ENCODE measurements around the gene SRGAP1.

Gene SRGAP1

DNA sequence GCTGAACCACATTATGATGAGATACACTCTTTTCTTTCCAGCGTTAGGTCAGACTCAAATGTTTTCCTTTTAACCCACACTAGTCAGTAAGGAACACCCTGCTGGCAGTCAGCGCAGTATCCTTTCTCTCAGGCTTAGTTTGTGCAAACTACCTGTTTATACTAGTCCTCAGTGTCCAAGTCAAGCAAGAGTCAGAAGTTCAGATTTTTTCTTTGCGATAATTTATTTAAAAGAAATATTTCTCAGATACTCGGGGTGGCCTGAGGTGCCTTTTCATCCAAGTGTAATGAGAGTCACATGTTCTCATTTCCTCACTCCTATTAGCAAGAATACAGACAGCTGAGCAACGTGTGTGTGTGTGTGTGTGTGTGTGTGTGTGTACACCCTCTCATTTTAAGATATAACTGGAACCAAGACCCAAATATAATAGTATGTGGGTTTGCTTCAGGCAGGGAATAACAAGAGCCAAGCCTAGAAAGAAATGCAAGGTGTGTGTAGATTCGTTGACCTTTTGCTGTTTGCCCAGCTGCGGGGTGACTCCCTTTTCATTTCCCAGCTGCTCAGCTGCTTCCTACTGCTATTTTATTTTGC, 194.9 kb downstream of the SRGAP1 start:
- no peak overlapping the region for H3K4me2 ChIP-seq (ENCODE audit: insufficient read depth, low read length, poor library complexity, severe bottlenecking)
- H3K36me3 ChIP-seq (replicated peaks in 1 of 2; ENCODE audit: control insufficient read depth in 2 of 2, insufficient read depth in 2 of 2, low read length in 2 of 2): peaks cover 0 to 21% of the 10 kb centered on the region in 2 donors
- H3K4me1 ChIP-seq (ENCODE audit: control insufficient read depth in 2 of 2, insufficient read depth in 1 of 2, low read depth in 1 of 2, low read length in 2 of 2): peaks cover 2 to 12% of the 10 kb centered on the region in 2 donors
- H4K91ac ChIP-seq (ENCODE audit: low read depth, low read length, poor library complexity): no peak overlapping the region
- H2AFZ ChIP-seq (ENCODE audit: low read length): peak overlapping the region; percentile 27
- H2BK5ac ChIP-seq (ENCODE audit: low read length): no peak overlapping the region
- H3K27ac ChIP-seq (replicated peaks; ENCODE audit: low read length): no peak overlapping the region
- H3K9me3 ChIP-seq (replicated peaks in 1 of 2; ENCODE audit: control insufficient read depth in 2 of 2, insufficient read depth in 1 of 2, low read depth in 1 of 2, low read length in 2 of 2): peaks cover 2 to 10% of the 10 kb centered on the region in 2 donors
- no peaks in the 10 kb centered on the region for H3K79me1 ChIP-seq (ENCODE audit: low read depth, low read length)
- no peak overlapping the region for H2AK5ac ChIP-seq (ENCODE audit: low read depth, low read length)
- DNase-seq (ENCODE audit: low spot score): peak; percentile 3
- no peak overlapping the region for H3K18ac ChIP-seq (ENCODE audit: low read length)
- H3K23ac ChIP-seq (ENCODE audit: low read depth, low read length, poor library complexity): no peak overlapping the region
- no peak overlapping the region for H3K4ac ChIP-seq (ENCODE audit: low read length)
- no peak overlapping the region for H4K8ac ChIP-seq (ENCODE audit: low read depth, low read length)
- no peak overlapping the region for H2BK15ac ChIP-seq (ENCODE audit: low read length)
- no peaks in the 10 kb centered on the region for H3K27me3 ChIP-seq (ENCODE audit: control insufficient read depth in 3 of 3, insufficient read depth in 3 of 3, low read depth in 1 of 3, low read length in 3 of 3)
- H3K9ac ChIP-seq (ENCODE audit: low read depth, low read length, poor library complexity): no peak overlapping the region
- WGBS, 2 donors (ENCODE audit: extremely low coverage in 2 of 2, insufficient read length in 2 of 2, insufficient replicate concordance in 1 of 2): no CpG with 5 or more reads among the region's 7 CpGs
- peak overlapping the region in 1 of 2 donors; percentile 31 for H3K4me3 ChIP-seq (ENCODE audit: low read length in 2 of 2)
- H2BK12ac ChIP-seq (ENCODE audit: low read length): no peak overlapping the region
- no peak overlapping the region for H2BK120ac ChIP-seq (ENCODE audit: low read depth, low read length)
- no peak overlapping the region for H3K14ac ChIP-seq (ENCODE audit: low read length)

DNA sequence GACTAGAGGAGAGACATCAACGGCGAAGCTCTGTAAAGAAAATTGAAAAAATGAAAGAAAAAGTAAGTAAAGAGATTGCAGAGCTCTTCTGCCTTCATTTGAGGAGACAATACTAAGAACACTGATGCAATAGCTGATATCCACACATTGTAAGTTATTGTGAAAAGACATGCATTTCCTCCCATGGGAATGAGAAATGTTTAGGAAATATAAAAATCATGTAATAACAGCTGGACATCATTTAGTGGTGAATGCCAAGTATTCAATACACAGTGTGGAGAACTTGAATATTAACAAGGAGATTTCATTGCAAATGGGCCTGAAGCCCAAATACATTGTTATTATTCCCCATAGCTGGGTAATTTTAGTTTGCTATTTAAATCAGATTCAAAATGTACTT, 198.4 kb downstream of the SRGAP1 start:
- Histone ChIP-seq H2AFZ (ENCODE audit: low read length) (no peak overlapping the region), H2BK12ac (ENCODE audit: low read length) (no peak overlapping the region), H3K27ac (replicated peaks; ENCODE audit: low read length) (no peak overlapping the region), H2BK15ac (ENCODE audit: low read length) (no peak overlapping the region), H3K23ac (ENCODE audit: low read depth, low read length, poor library complexity) (no peak overlapping the region), H3K4ac (ENCODE audit: low read length) (no peak overlapping the region), H3K9me3 (replicated peaks in 1 of 2; ENCODE audit: control insufficient read depth in 2 of 2, insufficient read depth in 1 of 2, low read depth in 1 of 2, low read length in 2 of 2) (peaks cover 0 to 2% of the 10 kb centered on the region in 2 donors), H4K91ac (ENCODE audit: low read depth, low read length, poor library complexity) (no peak overlapping the region), H3K9ac (ENCODE audit: low read depth, low read length, poor library complexity) (no peak overlapping the region), H2BK5ac (ENCODE audit: low read length) (no peak overlapping the region), H3K4me1 (ENCODE audit: control insufficient read depth in 2 of 2, insufficient read depth in 1 of 2, low read depth in 1 of 2, low read length in 2 of 2) (peaks cover 2 to 12% of the 10 kb centered on the region in 2 donors), H3K27me3 (ENCODE audit: control insufficient read depth in 3 of 3, insufficient read depth in 3 of 3, low read depth in 1 of 3, low read length in 3 of 3) (no peaks in the 10 kb centered on the region), H3K4me3 (ENCODE audit: low read length in 2 of 2) (no peak overlapping the region), H3K79me1 (ENCODE audit: low read depth, low read length) (no peaks in the 10 kb centered on the region), H3K4me2 (ENCODE audit: insufficient read depth, low read length, poor library complexity, severe bottlenecking) (no peak overlapping the region), H4K8ac (ENCODE audit: low read depth, low read length) (no peak overlapping the region), H2AK5ac (ENCODE audit: low read depth, low read length) (no peak overlapping the region), H3K36me3 (replicated peaks in 1 of 2; ENCODE audit: control insufficient read depth in 2 of 2, insufficient read depth in 2 of 2, low read length in 2 of 2) (peaks cover 0 to 36% of the 10 kb centered on the region in 2 donors), H2BK120ac (ENCODE audit: low read depth, low read length) (no peak overlapping the region), H3K18ac (ENCODE audit: low read length) (no peak overlapping the region), H3K14ac (ENCODE audit: low read length) (no peak overlapping the region)
- no CpG with 5 or more reads among the region's 2 CpGs for WGBS, 2 donors (ENCODE audit: extremely low coverage in 2 of 2, insufficient read length in 2 of 2, insufficient replicate concordance in 1 of 2)
- DNase-seq (ENCODE audit: low spot score): no peak

DNA sequence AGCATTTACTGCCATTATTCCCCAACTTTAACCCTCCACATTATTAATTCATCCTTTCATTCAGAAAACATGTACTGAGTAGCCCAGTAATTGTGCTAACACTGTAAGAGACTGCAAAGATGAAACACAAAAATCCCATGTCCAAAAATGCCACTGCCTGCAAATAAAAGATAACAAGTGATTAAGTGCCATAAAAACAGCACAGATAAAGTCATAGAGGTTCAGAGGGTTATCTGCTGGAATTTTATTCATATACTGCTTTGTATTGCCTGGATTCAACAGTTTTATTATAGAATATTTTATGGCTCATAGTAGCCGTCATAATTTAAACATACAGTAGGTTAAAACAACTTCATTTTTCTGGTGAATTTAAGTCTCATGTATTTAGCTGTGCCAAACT, 199.7 kb downstream of the SRGAP1 start:
- Histone ChIP-seq H2BK12ac (ENCODE audit: low read length) (no peak overlapping the region), H3K23ac (ENCODE audit: low read depth, low read length, poor library complexity) (no peak overlapping the region), H3K4me1 (ENCODE audit: control insufficient read depth in 2 of 2, insufficient read depth in 1 of 2, low read depth in 1 of 2, low read length in 2 of 2) (peaks cover under 1 to 6% of the 10 kb centered on the region in 2 donors), H2BK15ac (ENCODE audit: low read length) (no peak overlapping the region), H3K4ac (ENCODE audit: low read length) (no peak overlapping the region), H4K8ac (ENCODE audit: low read depth, low read length) (no peak overlapping the region), H4K91ac (ENCODE audit: low read depth, low read length, poor library complexity) (no peak overlapping the region), H3K4me3 (ENCODE audit: low read length in 2 of 2) (no peak overlapping the region), H3K9ac (ENCODE audit: low read depth, low read length, poor library complexity) (no peak overlapping the region), H3K18ac (ENCODE audit: low read length) (no peak overlapping the region), H3K36me3 (replicated peaks in 1 of 2; ENCODE audit: control insufficient read depth in 2 of 2, insufficient read depth in 2 of 2, low read length in 2 of 2) (peaks cover 0 to 40% of the 10 kb centered on the region in 2 donors), H2BK120ac (ENCODE audit: low read depth, low read length) (no peak overlapping the region), H2AK5ac (ENCODE audit: low read depth, low read length) (no peak overlapping the region), H2AFZ (ENCODE audit: low read length) (no peak overlapping the region), H3K79me1 (ENCODE audit: low read depth, low read length) (no peaks in the 10 kb centered on the region), H2BK5ac (ENCODE audit: low read length) (no peak overlapping the region), H3K27me3 (ENCODE audit: control insufficient read depth in 3 of 3, insufficient read depth in 3 of 3, low read depth in 1 of 3, low read length in 3 of 3) (no peaks in the 10 kb centered on the region), H3K27ac (replicated peaks; ENCODE audit: low read length) (no peak overlapping the region), H3K9me3 (replicated peaks in 1 of 2; ENCODE audit: control insufficient read depth in 2 of 2, insufficient read depth in 1 of 2, low read depth in 1 of 2, low read length in 2 of 2) (peaks cover 0 to 12% of the 10 kb centered on the region in 2 donors), H3K4me2 (ENCODE audit: insufficient read depth, low read length, poor library complexity, severe bottlenecking) (no peak overlapping the region), H3K14ac (ENCODE audit: low read length) (no peak overlapping the region)
- no peak for DNase-seq (ENCODE audit: low spot score)
- WGBS, 2 donors (ENCODE audit: extremely low coverage in 2 of 2, insufficient read length in 2 of 2, insufficient replicate concordance in 1 of 2): no CpG with 5 or more reads among the region's 1 CpG

GRCh38 chr12:64051057-64051456, 206.6 kb downstream of the SRGAP1 start:
- no peak overlapping the region for H2AK5ac ChIP-seq (ENCODE audit: low read depth, low read length)
- H3K36me3 ChIP-seq (replicated peaks in 1 of 2; ENCODE audit: control insufficient read depth in 2 of 2, insufficient read depth in 2 of 2, low read length in 2 of 2): peaks cover 0 to 31% of the 10 kb centered on the region in 2 donors
- no peak overlapping the region for H2AFZ ChIP-seq (ENCODE audit: low read length)
- no peak overlapping the region for H3K4ac ChIP-seq (ENCODE audit: low read length)
- no peaks in the 10 kb centered on the region for H3K27me3 ChIP-seq (ENCODE audit: control insufficient read depth in 3 of 3, insufficient read depth in 3 of 3, low read depth in 1 of 3, low read length in 3 of 3)
- peaks cover 0 to 25% of the 10 kb centered on the region in 2 donors for H3K9me3 ChIP-seq (replicated peaks in 1 of 2; ENCODE audit: control insufficient read depth in 2 of 2, insufficient read depth in 1 of 2, low read depth in 1 of 2, low read length in 2 of 2)
- no peak overlapping the region for H3K4me3 ChIP-seq (ENCODE audit: low read length in 2 of 2)
- H2BK5ac ChIP-seq (ENCODE audit: low read length): no peak overlapping the region
- no peak for DNase-seq (ENCODE audit: low spot score)
- H3K23ac ChIP-seq (ENCODE audit: low read depth, low read length, poor library complexity): no peak overlapping the region
- WGBS, 2 donors (ENCODE audit: extremely low coverage in 2 of 2, insufficient read length in 2 of 2, insufficient replicate concordance in 1 of 2): no CpG with 5 or more reads among the region's 2 CpGs
- H3K27ac ChIP-seq (replicated peaks; ENCODE audit: low read length): no peak overlapping the region
- H3K79me1 ChIP-seq (ENCODE audit: low read depth, low read length): no peaks in the 10 kb centered on the region
- no peak overlapping the region for H3K4me2 ChIP-seq (ENCODE audit: insufficient read depth, low read length, poor library complexity, severe bottlenecking)
- no peak overlapping the region for H2BK15ac ChIP-seq (ENCODE audit: low read length)
- H2BK12ac ChIP-seq (ENCODE audit: low read length): no peak overlapping the region
- no peak overlapping the region for H4K91ac ChIP-seq (ENCODE audit: low read depth, low read length, poor library complexity)
- H2BK120ac ChIP-seq (ENCODE audit: low read depth, low read length): no peak overlapping the region
- no peak overlapping the region for H3K14ac ChIP-seq (ENCODE audit: low read length)
- H3K9ac ChIP-seq (ENCODE audit: low read depth, low read length, poor library complexity): no peak overlapping the region
- no peak overlapping the region for H3K18ac ChIP-seq (ENCODE audit: low read length)
- H4K8ac ChIP-seq (ENCODE audit: low read depth, low read length): no peak overlapping the region
- no peaks in the 10 kb centered on the region for H3K4me1 ChIP-seq (ENCODE audit: control insufficient read depth in 2 of 2, insufficient read depth in 1 of 2, low read depth in 1 of 2, low read length in 2 of 2)

Data from neuronal stem cell (in vitro differentiated cells).